Activated CD4-positive, alpha-beta memory T cell treated with anti-CD3 and anti-CD28 coated beads, Interleukin-2, amount 10 ng/mL, durations not matched to agents 7 days and 5 days (primary cell): Measurements from ENCODE around the gene OTOR. TPM values are rescaled to one million over a fixed set of nuclear protein-coding genes. Genes with fewer than 3 reads are reported as not detected.

Source experiments
- CTCF ChIA-PET: fragments of 350-600 bp; sonication (Branson Sonifier 250); formaldehyde crosslinking; loops from one replicate; lab custom pipeline; 2021; ENCODE audit warnings: antibody characterized with exemption, inconsistent platforms; lab: Charles Lee
- POLR2A ChIA-PET: fragments of 350-600 bp; sonication (Branson Sonifier 250); formaldehyde crosslinking; loops from one replicate; lab custom pipeline; 2021; ENCODE audit warnings: antibody characterized with exemption; lab: Charles Lee
- DNase-seq: peaks from one replicate; pipeline ENCODE4 v3.0.0-alpha.2; 2020
- H3K27ac Mint-ChIP-seq: one replicate; pipeline ENCODE4 v1.8.0; 2021; ENCODE audit warnings: mild to moderate bottlenecking, mixed read lengths
- H3K27me3 Mint-ChIP-seq: one replicate; pipeline ENCODE4 v1.8.0; 2021; ENCODE audit warnings: mixed read lengths
- H3K36me3 Mint-ChIP-seq: one replicate; pipeline ENCODE4 v1.8.0; 2021; ENCODE audit warnings: low read depth, mixed read lengths
- H3K4me1 Mint-ChIP-seq: one replicate; pipeline ENCODE4 v1.8.0; 2021; ENCODE audit warnings: mixed read lengths
- H3K4me3 Mint-ChIP-seq: one replicate; pipeline ENCODE4 v1.8.0; 2021; ENCODE audit warnings: mild to moderate bottlenecking, mixed read lengths
- H3K9me3 Mint-ChIP-seq: one replicate; pipeline ENCODE4 v1.8.0; 2021; ENCODE audit warnings: mixed read lengths
- total RNA-seq, 2 experiments: library from RNA; stranded (reverse); gene quantifications; one replicate each; pipeline ENCODE4 v1.2.3, GENCODE V29; 2021

Gene OTOR
- total RNA-seq, 2 experiments from 2014 or later, result not detected

GRCh38 chr20:16714751-16715150 is 33.4 kb upstream of the OTOR start:
- Mint-ChIP-seq H3K36me3 (no peaks in the 10 kb centered on the region), H3K9me3 (no peaks in the 10 kb centered on the region), H3K4me1 (peaks cover 6% of the 10 kb centered on the region), H3K27me3 (peaks cover 35% of the 10 kb centered on the region), H3K27ac (no peak overlapping the region), H3K4me3 (no peak overlapping the region)
- POLR2A ChIA-PET, result interaction anchor here (1.3 kb wide), 1 partner anchor 12 kb away, joined by 3 read pairs; no protein-coding TSS in a partner anchor
- CTCF ChIA-PET, result no interaction called here
- no peak for DNase-seq

- Mint-ChIP-seq H3K27ac (no peak overlapping the region), H3K4me3 (no peak overlapping the region), H3K4me1 (no peaks in the 10 kb centered on the region), H3K36me3 (no peaks in the 10 kb centered on the region), H3K27me3 (peaks cover 59% of the 10 kb centered on the region), H3K9me3 (no peaks in the 10 kb centered on the region)
- no peak for DNase-seq
- ChIA-PET POLR2A (interaction anchor here (1.4 kb wide), 1 partner anchor 10 kb away, joined by 5 read pairs; the partner anchor contains the start of gene SNRPB2), CTCF (interaction anchor here (0.7 kb wide), 1 partner anchor 40 kb away, joined by 3 read pairs; no protein-coding TSS in a partner anchor)
Observed at GRCh38 chr20:16719421-16719820, 28.7 kb upstream of the OTOR start.

- H3K4me1 Mint-ChIP-seq, result peaks cover 47% of the 10 kb centered on the region
- H3K9me3 Mint-ChIP-seq, result peaks cover 6% of the 10 kb centered on the region
- ChIA-PET CTCF (interaction anchor here (1.0 kb wide), 1 partner anchor 154 kb away, joined by 3 read pairs; no protein-coding TSS in a partner anchor), POLR2A (interaction anchor here (1.1 to 2.6 kb wide), 4 partner anchors 8 to 154 kb away, joined by 5 to 19 read pairs (median 6); no protein-coding TSS in a partner anchor)
- H3K36me3 Mint-ChIP-seq, result peaks cover 43% of the 10 kb centered on the region
- H3K27me3 Mint-ChIP-seq, result peaks cover 16% of the 10 kb centered on the region
- DNase-seq, result no peak
- peak overlapping the region; percentile 99 for H3K4me3 Mint-ChIP-seq
- peak overlapping the region; percentile 99 for H3K27ac Mint-ChIP-seq
Observed at GRCh38 chr20:16729080-16729479, 19.1 kb upstream of the OTOR start.

GRCh38 chr20:16729565-16730460 is 18.3 kb upstream of the OTOR start, which contains the start of gene SNRPB2:
SNRPB2 (plus strand) TSS chr20:16730026; CDS start chr20:16731703, 1,677 bp downstream.
- Mint-ChIP-seq H3K9me3 (peaks cover 6% of the 10 kb centered on the region), H3K27ac (peak within 1 kb of the TSS; percentile 99), H3K4me3 (peak within 1 kb of the TSS; percentile 99), H3K4me1 (peaks cover 55% of the 10 kb centered on the region), H3K36me3 (peaks cover 50% of the 10 kb centered on the region), H3K27me3 (peaks cover 14% of the 10 kb centered on the region)
- peak; percentile 94 for DNase-seq
- ChIA-PET CTCF (interaction anchor here (1.0 kb wide), 2 partner anchors 21 to 155 kb away, joined by 3 to 4 read pairs; no protein-coding TSS in a partner anchor), POLR2A (interaction anchor here (0.6 to 2.6 kb wide), 6 partner anchors 9 to 155 kb away, joined by 3 to 19 read pairs (median 6); no protein-coding TSS in a partner anchor)

GRCh38 chr20:16732506-16733152 is 15.5 kb upstream of the OTOR start:
- Mint-ChIP-seq H3K9me3 (peaks cover 6% of the 10 kb centered on the region), H3K4me1 (peaks cover 68% of the 10 kb centered on the region), H3K36me3 (peaks cover 77% of the 10 kb centered on the region), H3K27me3 (peaks cover 4% of the 10 kb centered on the region), H3K27ac (peak overlapping the region; percentile 79), H3K4me3 (peak overlapping the region; percentile 27)
- ChIA-PET CTCF (no interaction called here), POLR2A (interaction anchor here (0.6 to 1.3 kb wide), 3 partner anchors 9 to 158 kb away, joined by 3 read pairs; no protein-coding TSS in a partner anchor)
- DNase-seq, result peak; percentile 38

- DNase-seq, result no peak
- peaks cover 7% of the 10 kb centered on the region for H3K4me1 Mint-ChIP-seq
- no peak overlapping the region for H3K4me3 Mint-ChIP-seq
- POLR2A ChIA-PET, result no interaction called here
- peaks cover 63% of the 10 kb centered on the region for H3K36me3 Mint-ChIP-seq
- CTCF ChIA-PET, result interaction anchor here (1.2 kb wide), 1 partner anchor 63 kb away, joined by 4 read pairs; no protein-coding TSS in a partner anchor
- H3K27me3 Mint-ChIP-seq, result peaks cover 4% of the 10 kb centered on the region
- no peak overlapping the region for H3K27ac Mint-ChIP-seq
- H3K9me3 Mint-ChIP-seq, result no peaks in the 10 kb centered on the region
Observed at GRCh38 chr20:16740365-16741072, 7.6 kb upstream of the OTOR start.

- ChIA-PET CTCF (interaction anchor here (0.6 to 1.4 kb wide), 2 partner anchors 17 to 170 kb away, joined by 3 to 4 read pairs; no protein-coding TSS in a partner anchor), POLR2A (no interaction called here)
- Mint-ChIP-seq H3K9me3 (no peaks in the 10 kb centered on the region), H3K4me3 (no peak overlapping the region), H3K27me3 (peaks cover 6% of the 10 kb centered on the region), H3K4me1 (no peaks in the 10 kb centered on the region), H3K36me3 (peaks cover 35% of the 10 kb centered on the region), H3K27ac (no peak overlapping the region)
- no peak for DNase-seq
Observed at GRCh38 chr20:16744178-16744807, 3.9 kb upstream of the OTOR start.

GRCh38 chr20:16745204-16745603 is 3.0 kb upstream of the OTOR start:
- Mint-ChIP-seq H3K36me3 (peaks cover 26% of the 10 kb centered on the region), H3K27ac (no peak overlapping the region), H3K27me3 (peaks cover 12% of the 10 kb centered on the region), H3K9me3 (no peaks in the 10 kb centered on the region), H3K4me1 (no peaks in the 10 kb centered on the region), H3K4me3 (no peak overlapping the region)
- CTCF ChIA-PET, result interaction anchor here (1.4 kb wide), 1 partner anchor 16 kb away, joined by 4 read pairs; no protein-coding TSS in a partner anchor
- no peak for DNase-seq
- POLR2A ChIA-PET, result no interaction called here

- peaks cover 6% of the 10 kb centered on the region for H3K36me3 Mint-ChIP-seq
- no peak overlapping the region for H3K27ac Mint-ChIP-seq
- no peak for DNase-seq
- no peaks in the 10 kb centered on the region for H3K4me1 Mint-ChIP-seq
- H3K27me3 Mint-ChIP-seq, result peaks cover 12% of the 10 kb centered on the region
- no peak overlapping the region for H3K4me3 Mint-ChIP-seq
- CTCF ChIA-PET, result no interaction called here
- POLR2A ChIA-PET, result no interaction called here
- no peaks in the 10 kb centered on the region for H3K9me3 Mint-ChIP-seq
Observed at GRCh38 chr20:16747291-16747811, 807 bp upstream of the OTOR start.

GRCh38 chr20:16749573-16749972 is 1.4 kb downstream of the OTOR start:
- POLR2A ChIA-PET, result no interaction called here
- CTCF ChIA-PET, result interaction anchor here (1.0 kb wide), 1 partner anchor 54 kb away, joined by 4 read pairs; no protein-coding TSS in a partner anchor

GRCh38 chr20:16752082-16752481 is 3.9 kb downstream of the OTOR start:
- Mint-ChIP-seq H3K4me3 (no peak overlapping the region), H3K27ac (no peak overlapping the region), H3K36me3 (no peaks in the 10 kb centered on the region), H3K27me3 (peaks cover 7% of the 10 kb centered on the region), H3K4me1 (no peaks in the 10 kb centered on the region), H3K9me3 (peaks cover 9% of the 10 kb centered on the region)
- CTCF ChIA-PET, result no interaction called here
- no peak for DNase-seq
- POLR2A ChIA-PET, result interaction anchor here (0.9 to 1.1 kb wide), 2 partner anchors 21 to 22 kb away, joined by 3 read pairs; partner anchors contain the start of gene SNRPB2

More at GRCh38 chr20:16749573-16749972, 1.4 kb downstream of the OTOR start:
- Mint-ChIP-seq H3K27ac (no peak overlapping the region), H3K36me3 (no peaks in the 10 kb centered on the region), H3K4me3 (no peak overlapping the region), H3K9me3 (no peaks in the 10 kb centered on the region), H3K4me1 (no peaks in the 10 kb centered on the region), H3K27me3 (peaks cover 12% of the 10 kb centered on the region)
- DNase-seq, result no peak
